Hindlimb muscle (tissue), 1 donor: ENCODE results near the gene SEC61A1. TPM values are rescaled to one million over a fixed set of nuclear protein-coding genes. Genes with fewer than 3 reads are reported as not detected.

Experiments used
- DNase-seq: peaks from one replicate; pipeline ENCODE4 v3.0.0-alpha.2; 2013
- polyA plus RNA-seq: library from polyadenylated mRNA; unstranded; fragments of 120-200 nt; gene quantifications from one replicate; pipeline ENCODE4 v1.2.1, GENCODE V29; 2013; ENCODE audit not compliant: insufficient read length

SEC61A1 gene
- polyA plus RNA-seq, 1 donor: 98.3 TPM

- DNase-seq: no peak
Observed at GRCh38 chr3:128113817-128114794, 61.9 kb downstream of the SEC61A1 start.

Other genes with a start within 250 kb of the SEC61A1 start
- gene MGLL, start 229.9 kb upstream of the SEC61A1 start, polyA plus RNA-seq: 28.0 TPM
- gene KBTBD12, start 137.2 kb upstream of the SEC61A1 start, polyA plus RNA-seq: 19.4 TPM
- gene RUVBL1, start 71.4 kb downstream of the SEC61A1 start, polyA plus RNA-seq: 36.2 TPM
- gene EEFSEC, start 101.0 kb downstream of the SEC61A1 start, polyA plus RNA-seq: 19.7 TPM